Thyroid gland (tissue), 4 donors: Measurements from ENCODE around the gene GOLGA8T.
"Not testable (repeated sequence)": the region's sequence is repeated elsewhere in the genome, so short reads cannot be mapped to it uniquely, and the experiment has no call there.

Source experiments
- CTCF ChIP-seq, 6 experiments: fragments of 200-600 bp in 3 of 6; fragments of 450-650 bp in 3 of 6; sonication (generic) in 3 of 6; IDR thresholded peaks; one replicate each; pipeline ENCODE4 v1.5.1; 2016 to 2019; ENCODE audit warnings: antibody characterized with exemption in 6 of 6, mild to moderate bottlenecking in 2 of 6, inconsistent platforms in 1 of 6, moderate library complexity in 1 of 6
- POLR2A ChIP-seq, 2 donors: fragments of 450-650 bp; IDR thresholded peaks; one replicate each; pipeline ENCODE4 v1.6.1; 2017; ENCODE audit warnings: antibody characterized with exemption in 2 of 2, mild to moderate bottlenecking in 2 of 2, moderate library complexity in 1 of 2

- not testable (repeated sequence) for TF ChIP-seq CTCF, POLR2A (IDR thresholded peaks at IDR 0.05)
Measured at GRCh38 chr15:30110591-30110990, 24.3 kb upstream of the GOLGA8T start.
